RCC 7860 (cell line): Measurements from ENCODE around the gene SGSM2.
A peak's percentile ranks its signal among the peaks of the same experiment; 100 is the strongest.

Experiments used
- DNase-seq: peaks from one replicate; pipeline ENCODE4 v3.0.0-alpha.2; 2015; ENCODE audit warnings: low spot score
- FAIRE-seq: peaks from 2 replicates; lab custom pipeline; 2012; peaks lifted over from hg19 to GRCh38; lab: Jason Lieb, UNC

SGSM2 gene

DNA sequence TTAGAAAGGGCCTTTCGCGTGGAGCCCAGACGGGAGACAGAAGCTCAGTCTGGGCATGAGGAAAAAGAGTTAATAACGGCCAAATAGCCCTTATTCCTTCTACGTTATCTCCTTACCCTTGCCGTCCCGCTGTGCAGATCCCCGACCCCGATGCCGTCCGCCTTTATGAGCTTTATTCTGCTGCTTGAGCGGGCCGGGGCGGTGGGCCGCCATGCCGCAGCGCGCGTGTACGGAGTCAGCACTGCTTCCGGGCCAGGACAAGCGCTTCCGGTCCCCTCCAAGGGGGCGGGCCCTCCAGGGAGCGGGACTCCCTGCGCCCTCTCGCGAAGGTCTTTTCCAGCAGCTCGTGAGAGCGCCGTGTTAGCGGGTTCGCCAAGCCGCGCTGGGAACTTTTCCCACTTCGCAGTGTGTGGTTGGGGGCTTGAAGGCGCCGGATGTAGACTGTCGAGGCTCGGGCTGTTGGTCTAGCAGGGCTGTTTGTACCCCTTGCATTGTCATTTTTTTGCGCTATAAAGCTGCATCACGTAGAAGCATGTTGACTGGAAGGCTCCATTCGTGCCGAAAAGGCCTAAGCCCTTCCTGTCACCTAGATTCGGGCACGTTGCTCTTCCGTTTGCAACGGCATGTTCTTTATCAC, 968 bp upstream of the SGSM2 start, which contains the start of gene TSR1:
TSS of gene TSR1 (minus strand) at position 243 of the 637 bp plus-strand sequence. CDS start at position 213, 30 bp downstream.
- FAIRE-seq, result peak; percentile 43

GRCh38 chr17:2337544-2338314, 428 bp downstream of the SGSM2 start:
- DNase-seq, result no peak
- FAIRE-seq, result no peak

More for the DNA sequence above, 968 bp upstream of the SGSM2 start, which contains the start of gene TSR1:
- peak; percentile 67 for DNase-seq

GRCh38 chr17:2338315-2338657, 985 bp downstream of the SGSM2 start:
- no peak for DNase-seq
- no peak for FAIRE-seq

DNA sequence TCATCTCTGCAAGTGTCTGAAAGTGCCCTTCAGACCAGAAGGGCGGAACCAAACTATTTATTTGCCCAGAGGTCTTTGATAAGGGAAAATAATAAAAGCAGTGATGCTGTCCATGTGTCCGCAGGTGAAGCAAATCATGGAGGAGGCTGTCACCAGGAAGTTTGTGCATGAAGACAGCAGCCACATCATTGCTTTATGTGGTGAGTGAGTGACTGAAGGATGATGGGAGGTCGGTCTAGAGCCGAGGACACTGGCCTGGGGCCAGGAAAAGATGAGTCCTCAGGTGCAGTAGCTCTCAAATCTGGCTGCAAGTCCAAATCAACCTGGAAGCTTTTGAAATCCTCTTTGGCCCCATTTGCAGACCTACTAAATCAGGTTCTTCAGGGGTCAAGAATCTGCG, 6.1 kb downstream of the SGSM2 start:
- no peak for DNase-seq
- FAIRE-seq, result no peak

- no peak for FAIRE-seq
- DNase-seq, result no peak
These were observed 7.2 kb downstream of the SGSM2 start for GRCh38 chr17:2344528-2344927.

DNA sequence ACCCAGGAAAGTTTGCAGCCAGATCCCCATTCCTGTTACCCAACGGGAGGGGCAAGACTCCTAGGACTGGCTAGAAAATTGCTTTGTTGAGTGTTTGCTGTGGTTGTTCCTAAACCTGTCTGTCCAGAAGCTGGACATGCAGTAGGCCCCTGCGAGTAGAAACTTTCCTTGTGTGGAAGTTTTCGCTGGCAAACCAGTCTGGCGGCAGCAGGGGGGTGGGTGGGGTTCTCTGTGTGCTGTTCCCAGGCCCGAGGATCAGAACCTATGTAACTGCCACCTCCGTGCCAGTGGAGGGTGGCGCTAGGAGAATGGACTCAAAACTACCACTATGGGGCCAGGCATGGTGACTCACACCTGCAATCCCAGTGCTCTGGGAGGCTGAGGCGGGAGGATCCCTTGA, 9.2 kb downstream of the SGSM2 start:
- FAIRE-seq (no peak), DNase-seq (no peak)

- DNase-seq, result no peak
- FAIRE-seq, result no peak
These were observed 10.7 kb downstream of the SGSM2 start for GRCh38 chr17:2347805-2348685.

GRCh38 chr17:2351269-2351668, 14.0 kb downstream of the SGSM2 start:
- no peak for DNase-seq
- FAIRE-seq, result no peak

GRCh38 chr17:2354311-2354710, 17.0 kb downstream of the SGSM2 start:
- no peak for DNase-seq
- FAIRE-seq, result no peak

GRCh38 chr17:2357237-2357636, 19.9 kb downstream of the SGSM2 start:
- no peak for DNase-seq
- no peak for FAIRE-seq

- DNase-seq (no peak), FAIRE-seq (no peak)
These were observed 20.7 kb downstream of the SGSM2 start for GRCh38 chr17:2357931-2358434.

- no peak for FAIRE-seq
These were observed 23.9 kb downstream of the SGSM2 start for GRCh38 chr17:2361010-2361760.

GRCh38 chr17:2362016-2362415, 24.7 kb downstream of the SGSM2 start:
- DNase-seq, result no peak
- FAIRE-seq, result no peak

More at GRCh38 chr17:2361010-2361760, 23.9 kb downstream of the SGSM2 start:
- no peak for DNase-seq

GRCh38 chr17:2362416-2362815, 25.1 kb downstream of the SGSM2 start:
- no peak for DNase-seq
- no peak for FAIRE-seq

DNA sequence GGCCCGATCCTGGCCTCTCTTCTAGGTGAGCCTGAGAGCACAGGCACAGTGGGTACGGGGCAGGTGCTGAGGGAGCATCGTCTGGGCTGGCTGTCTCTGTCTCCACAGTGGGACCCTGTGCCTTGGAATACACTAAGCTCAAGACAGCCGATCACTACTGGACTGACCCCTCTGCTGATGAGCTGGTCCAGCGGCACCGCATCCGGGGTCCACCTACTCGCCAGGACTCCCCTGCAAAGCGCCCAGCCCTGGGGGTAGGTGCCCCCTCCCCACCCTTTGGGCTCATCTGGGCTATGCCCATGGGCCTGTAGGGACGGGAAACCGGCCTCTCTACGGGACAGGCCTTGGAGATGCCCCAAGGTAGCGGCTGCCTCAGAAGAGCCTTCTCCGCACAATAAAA, 25.6 kb downstream of the SGSM2 start:
- no peak for DNase-seq
- no peak for FAIRE-seq

- no peak for FAIRE-seq
- DNase-seq, result no peak
These were observed 26.0 kb downstream of the SGSM2 start for GRCh38 chr17:2363318-2363717.

GRCh38 chr17:2363851-2364762, 26.8 kb downstream of the SGSM2 start:
- no peak for DNase-seq
- no peak for FAIRE-seq

- DNase-seq (no peak), FAIRE-seq (no peak)
These were observed 27.4 kb downstream of the SGSM2 start for GRCh38 chr17:2364763-2365116.

GRCh38 chr17:2365132-2365531, 27.8 kb downstream of the SGSM2 start:
- DNase-seq (no peak), FAIRE-seq (no peak)
